Natural killer cell (primary cell): Measurements from ENCODE around the gene CASK. TPM values are rescaled to one million over a fixed set of nuclear protein-coding genes. Genes with fewer than 3 reads are reported as not detected.

Source experiments
- ATAC-seq, 3 donors: fragments of 150-1000 bp in 2 of 3; fragments of 200-7000 bp in 1 of 3; cut with Tn5 transposase; 1 replicate in 1 of 3; 2 replicates in 2 of 3; pipeline ENCODE4 v1.10.0; 2021; ENCODE audit warnings: mild to moderate bottlenecking in 2 of 3, moderate library complexity in 2 of 3
- DNase-seq, 2 donors: peaks; one replicate each; pipeline versions ENCODE4 v3.0.0 to v3.0.0-alpha.2; 2013 to 2021; ENCODE audit warnings: mixed read lengths in 1 of 2
- H3K27ac ChIP-seq: one replicate; pipeline ENCODE4 v1.5.1; 2013; ENCODE audit warnings: mild to moderate bottlenecking, low read length
- H3K27me3 ChIP-seq: one replicate; pipeline ENCODE4 v1.6.1; 2013; ENCODE audit warnings: low read length; ENCODE audit not compliant: control insufficient read depth, insufficient read depth
- H3K36me3 ChIP-seq: one replicate; pipeline ENCODE4 v1.6.1; 2013; ENCODE audit warnings: low read length; ENCODE audit not compliant: control insufficient read depth, insufficient read depth
- H3K4me1 ChIP-seq: one replicate; pipeline ENCODE4 v1.6.1; 2013; ENCODE audit warnings: low read length; ENCODE audit not compliant: control insufficient read depth, insufficient read depth
- H3K4me3 ChIP-seq: one replicate; pipeline ENCODE4 v1.5.1; 2013; ENCODE audit warnings: low read length
- H3K9me3 ChIP-seq: one replicate; pipeline ENCODE4 v1.6.1; 2013; ENCODE audit warnings: low read length; ENCODE audit not compliant: control insufficient read depth, insufficient read depth
- H3K27ac Mint-ChIP-seq, 2 donors: one replicate each; pipeline ENCODE4 v1.8.0; 2022; ENCODE audit warnings: mild to moderate bottlenecking in 2 of 2, mixed read lengths in 2 of 2, moderate library complexity in 1 of 2
- H3K27me3 Mint-ChIP-seq, 2 donors: one replicate each; pipeline ENCODE4 v1.8.0; 2022; ENCODE audit warnings: low read depth in 2 of 2, mixed read lengths in 2 of 2
- H3K36me3 Mint-ChIP-seq: one replicate; pipeline ENCODE4 v1.8.0; 2022; ENCODE audit warnings: mixed read lengths
- H3K4me1 Mint-ChIP-seq, 2 donors: one replicate each; pipeline ENCODE4 v1.8.0; 2022; ENCODE audit warnings: mixed read lengths in 2 of 2
- H3K4me3 Mint-ChIP-seq: one replicate; pipeline ENCODE4 v1.8.0; 2022; ENCODE audit warnings: mild to moderate bottlenecking, moderate library complexity, mixed read lengths
- H3K9me3 Mint-ChIP-seq, 2 donors: one replicate each; pipeline ENCODE4 v1.8.0; 2022; ENCODE audit warnings: mixed read lengths in 2 of 2
- CTCF ChIP-seq: fragments of 200-600 bp; IDR thresholded peaks from one replicate; pipeline ENCODE4 v1.8.0; 2022; ENCODE audit warnings: antibody characterized with exemption
- WGBS: methylation state at CpG from one replicate; pipeline ENCODE4 v1.1.7; 2013; ENCODE audit warnings: missing lambda C conversion rate; ENCODE audit not compliant: insufficient coverage; 5-methylcytosine and 5-hydroxymethylcytosine counted together
- intact Hi-C: fragments of 100-400 bp; cut with micrococcal nuclease; formaldehyde crosslinking; loops from one replicate; pipeline ENCODE4 v1.14.2; 2022
- total RNA-seq, 4 donors: library from RNA; stranded (reverse); fragments of 120-200 nt in 1 of 4; gene quantifications; one replicate each; pipeline versions ENCODE4 v1.2.3 to v1.2.4, GENCODE V29; 2013 to 2022

CASK gene
- total RNA-seq, 3 donors from 2014 or later (not counting 1 experiment from before 2014, with no cell fraction given) = 23.5 to 27.9 (median 25.6) TPM

GRCh38 chrX:41596596-41596995 is 326.8 kb downstream of the CASK start:
- no peaks in the 10 kb centered on the region for H3K4me1 Mint-ChIP-seq
- ATAC-seq = no peak

GRCh38 chrX:41594634-41595033 is 328.7 kb downstream of the CASK start:
- no peak overlapping the region for H3K27ac Mint-ChIP-seq

More at GRCh38 chrX:41596596-41596995, 326.8 kb downstream of the CASK start:
- Histone ChIP-seq H3K36me3 (no peaks in the 10 kb centered on the region), H3K27me3 (no peaks in the 10 kb centered on the region), H3K9me3 (no peaks in the 10 kb centered on the region), H3K4me3 (no peak overlapping the region), H3K4me1 (no peaks in the 10 kb centered on the region), H3K27ac (no peak overlapping the region)
- no peaks in the 10 kb centered on the region for H3K27me3 Mint-ChIP-seq
- no peaks in the 10 kb centered on the region for H3K9me3 Mint-ChIP-seq
- no peak for DNase-seq
- no peak overlapping the region for H3K27ac Mint-ChIP-seq
- no peak for TF ChIP-seq CTCF
- no peaks in the 10 kb centered on the region for H3K36me3 Mint-ChIP-seq
- WGBS = 100% methylated on average over 1 of the region's 3 CpGs
- intact Hi-C loops = no loop called here
- H3K4me3 Mint-ChIP-seq = no peak overlapping the region

GRCh38 chrX:41591906-41592305 is 331.4 kb downstream of the CASK start:
- Mint-ChIP-seq H3K36me3 (no peaks in the 10 kb centered on the region), H3K27me3 (no peaks in the 10 kb centered on the region)

More at GRCh38 chrX:41594634-41595033, 328.7 kb downstream of the CASK start:
- H3K4me1 Mint-ChIP-seq = no peaks in the 10 kb centered on the region
- H3K4me3 Mint-ChIP-seq = no peak overlapping the region
- H3K9me3 Mint-ChIP-seq = no peaks in the 10 kb centered on the region
- H3K9me3 ChIP-seq = no peaks in the 10 kb centered on the region
- no peaks in the 10 kb centered on the region for H3K36me3 ChIP-seq
- H3K4me1 ChIP-seq = no peaks in the 10 kb centered on the region
- intact Hi-C loops = no loop called here
- ATAC-seq = no peak
- no peak overlapping the region for H3K27ac ChIP-seq
- no peaks in the 10 kb centered on the region for H3K27me3 Mint-ChIP-seq
- no peaks in the 10 kb centered on the region for H3K36me3 Mint-ChIP-seq
- no peaks in the 10 kb centered on the region for H3K27me3 ChIP-seq
- no peak for DNase-seq
- H3K4me3 ChIP-seq = no peak overlapping the region
- TF ChIP-seq CTCF = no peak
- 67% methylated on average over 4 of the region's 7 CpGs for WGBS

More at GRCh38 chrX:41591906-41592305, 331.4 kb downstream of the CASK start:
- H3K27ac Mint-ChIP-seq = no peak overlapping the region
- intact Hi-C loops = no loop called here
- no peak for ATAC-seq
- Histone ChIP-seq H3K27me3 (no peaks in the 10 kb centered on the region), H3K4me3 (no peak overlapping the region), H3K36me3 (no peaks in the 10 kb centered on the region), H3K4me1 (no peaks in the 10 kb centered on the region), H3K27ac (no peak overlapping the region), H3K9me3 (no peaks in the 10 kb centered on the region)
- TF ChIP-seq CTCF = no peak
- DNase-seq = no peak
- no peaks in the 10 kb centered on the region for H3K4me1 Mint-ChIP-seq
- no peaks in the 10 kb centered on the region for H3K9me3 Mint-ChIP-seq
- H3K4me3 Mint-ChIP-seq = no peak overlapping the region
- WGBS = 100% methylated on average over 2 of the region's 4 CpGs
